Fibroblast of villous mesenchyme (primary cell): ENCODE results near the gene CAMKMT. TPM values are rescaled to one million over a fixed set of nuclear protein-coding genes. Genes with fewer than 3 reads are reported as not detected.

Experiments
- DNase-seq: peaks from one replicate; pipeline ENCODE4 v3.0.0-alpha.2; 2010; ENCODE audit warnings: low read depth
- H3K4me3 ChIP-seq: 2 replicates; pipeline ENCODE4 v1.5.1; 2011; ENCODE audit warnings: low read depth, mild to moderate bottlenecking, low read length
- CTCF ChIP-seq: IDR thresholded peaks from 2 replicates; pipeline ENCODE4 v1.5.1; 2012; ENCODE audit warnings: low read depth, mild to moderate bottlenecking, low read length; ENCODE audit not compliant: insufficient read depth
- total RNA-seq: library from RNA; depleted of rRNA; stranded (reverse); fragments of >200 nt; gene quantifications from 2 replicates; pipeline ENCODE4 v1.2.3, GENCODE V29; 2012

Gene CAMKMT
- total RNA-seq, 1 donor: 9.9 TPM

DNA sequence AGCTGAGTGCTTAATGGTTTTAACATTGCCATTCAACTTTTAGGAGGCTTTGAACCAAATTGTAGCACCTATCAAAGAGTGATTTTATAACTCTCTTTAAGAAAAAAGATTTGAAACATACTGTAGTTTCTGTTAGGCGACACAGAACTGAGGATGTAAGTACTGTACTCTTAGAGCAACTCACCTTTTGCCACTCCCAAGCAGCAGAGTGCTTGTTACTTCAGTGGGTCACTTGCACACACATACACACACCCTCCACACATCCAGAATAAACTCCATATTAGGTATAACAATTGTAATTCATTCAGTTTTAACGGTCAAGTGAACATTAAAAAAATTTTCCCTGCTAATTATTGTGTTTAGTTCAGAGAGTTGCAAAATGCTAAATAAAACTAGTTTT lies 118.3 kb downstream of the CAMKMT start:
- TF ChIP-seq CTCF: no peak
- H3K4me3 ChIP-seq: no peak overlapping the region
- DNase-seq: no peak

GRCh38 chr2:44487052-44487451 lies 125.3 kb downstream of the CAMKMT start:
- DNase-seq: no peak
- no peak overlapping the region for H3K4me3 ChIP-seq
- TF ChIP-seq CTCF: no peak

DNA sequence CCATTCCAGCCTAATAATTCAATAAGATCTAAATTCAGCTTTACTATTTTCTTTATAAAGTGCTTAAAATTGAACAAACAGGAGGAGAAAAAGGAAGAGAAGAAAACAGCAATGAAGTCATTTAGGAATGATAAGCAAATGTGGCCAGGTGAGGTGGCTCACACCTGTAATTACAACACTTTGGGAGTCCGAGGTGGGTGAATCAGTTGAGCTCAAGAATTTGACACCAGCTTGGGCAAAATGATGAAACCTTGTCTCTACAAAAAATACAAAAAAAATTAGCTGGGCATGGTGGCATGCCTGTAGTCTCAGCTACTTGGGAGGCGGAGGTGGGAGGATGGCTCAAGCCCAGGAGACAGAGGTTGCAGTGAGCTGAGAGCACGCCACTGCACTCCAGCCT lies 129.0 kb downstream of the CAMKMT start:
- no peak for DNase-seq
- TF ChIP-seq CTCF: no peak
- H3K4me3 ChIP-seq: no peak overlapping the region

DNA sequence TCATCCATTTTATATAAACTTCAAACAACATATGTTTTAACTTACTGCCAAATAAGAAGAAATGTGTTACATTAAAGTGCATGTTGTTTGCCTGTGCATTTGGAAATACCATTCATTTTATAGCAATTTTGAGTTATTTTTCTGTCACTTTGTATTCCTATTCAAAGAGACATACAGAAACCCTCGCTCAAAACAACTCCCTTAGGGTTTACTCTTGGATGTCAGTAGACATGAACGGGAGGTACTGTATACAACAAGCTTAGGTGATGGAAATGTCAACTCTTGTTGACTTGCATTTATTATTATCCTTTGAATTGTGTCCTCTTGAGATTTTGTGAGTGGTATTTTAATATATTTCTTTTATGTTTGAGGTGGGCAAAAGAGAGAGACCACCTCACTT lies 132.3 kb downstream of the CAMKMT start:
- DNase-seq: no peak
- H3K4me3 ChIP-seq: no peak overlapping the region
- TF ChIP-seq CTCF: no peak

- H3K4me3 ChIP-seq: no peak overlapping the region
- DNase-seq: no peak
- TF ChIP-seq CTCF: no peak
These were observed 133.3 kb downstream of the CAMKMT start for GRCh38 chr2:44495035-44495434.

GRCh38 chr2:44495544-44495943 lies 133.8 kb downstream of the CAMKMT start:
- no peak for DNase-seq
- TF ChIP-seq CTCF: no peak
- H3K4me3 ChIP-seq: no peak overlapping the region

DNA sequence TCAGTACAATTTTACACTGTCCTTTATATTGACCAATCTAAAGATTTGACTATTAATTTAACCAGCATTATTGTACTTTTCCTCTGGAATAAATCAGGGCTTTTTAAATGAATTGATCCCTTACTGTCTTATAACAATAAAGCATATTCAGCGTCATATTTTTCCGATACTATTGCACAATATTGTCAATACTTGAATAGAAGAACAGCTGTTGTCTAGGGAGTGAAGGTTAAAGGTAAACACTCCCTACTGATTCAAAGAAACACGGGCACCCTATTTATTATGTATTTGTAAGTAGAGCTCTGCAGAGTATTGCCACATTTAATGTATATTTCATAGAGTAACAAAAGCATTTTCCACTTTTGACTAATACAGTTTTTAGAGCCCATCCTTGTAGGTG lies 134.4 kb downstream of the CAMKMT start:
- no peak for DNase-seq
- H3K4me3 ChIP-seq: no peak overlapping the region
- TF ChIP-seq CTCF: no peak
